H7 (cell line): ENCODE data around the gene L3MBTL1. TPM values are rescaled to one million over a fixed set of nuclear protein-coding genes. Genes with fewer than 3 reads are reported as not detected.

ENCODE experiments used
- DNase-seq: peaks from one replicate; pipeline ENCODE4 v3.0.0; 2012
- H3K27me3 ChIP-seq: 2 replicates; pipeline ENCODE4 v1.6.0; 2011; ENCODE audit warnings: mild to moderate bottlenecking, low read length; ENCODE audit not compliant: control insufficient read depth, insufficient read depth
- H3K36me3 ChIP-seq: replicated peaks from 2 replicates; pipeline ENCODE4 v1.5.1; 2011; ENCODE audit warnings: low read length; ENCODE audit not compliant: control insufficient read depth, insufficient read depth
- H3K4me3 ChIP-seq: 2 replicates; pipeline ENCODE4 v1.5.1; 2011; ENCODE audit warnings: low read depth, mild to moderate bottlenecking, control low read depth, low read length, moderate library complexity; ENCODE audit not compliant: insufficient read depth
- total RNA-seq: library from RNA; depleted of rRNA; stranded (reverse); fragments of >200 nt; shearing (Covaris generic); gene quantifications from 2 replicates; pipeline ENCODE4 v1.2.3, GENCODE V29; 2014; rRNA removed

Gene L3MBTL1
- 6.3 and 17.7 TPM in 2 replicates for total RNA-seq

- H3K36me3 ChIP-seq, result no peaks in the 10 kb centered on the region
- peak within 1 kb of the TSS; percentile 70 for H3K4me3 ChIP-seq
- peaks cover 16% of the 10 kb centered on the region for H3K27me3 ChIP-seq
- DNase-seq, result peak; percentile 98
These were observed at the start of gene L3MBTL1 for GRCh38 chr20:43507150-43508080. TSS of gene L3MBTL1 (plus strand) at chr20:43507697. CDS start at chr20:43513504, 5,807 bp downstream.

- Histone ChIP-seq H3K4me3 (peak overlapping the region; percentile 90), H3K36me3 (peaks cover 36% of the 10 kb centered on the region), H3K27me3 (no peaks in the 10 kb centered on the region)
- DNase-seq, result no peak
These were observed 49.0 kb upstream of the L3MBTL1 start for GRCh38 chr20:43458422-43458924.

- H3K27me3 ChIP-seq, result no peaks in the 10 kb centered on the region
- peak overlapping the region; percentile 90 for H3K4me3 ChIP-seq
- DNase-seq, result no peak
- peaks cover 37% of the 10 kb centered on the region for H3K36me3 ChIP-seq
These were observed 48.2 kb upstream of the L3MBTL1 start for GRCh38 chr20:43459022-43459942.

GRCh38 chr20:43460172-43460829, 47.2 kb upstream of the L3MBTL1 start:
- H3K4me3 ChIP-seq, result no peak overlapping the region
- H3K27me3 ChIP-seq, result no peaks in the 10 kb centered on the region
- no peak for DNase-seq
- peaks cover 37% of the 10 kb centered on the region for H3K36me3 ChIP-seq

- H3K36me3 ChIP-seq, result peaks cover 39% of the 10 kb centered on the region
These were observed 46.7 kb upstream of the L3MBTL1 start for GRCh38 chr20:43460830-43461200.

GRCh38 chr20:43461894-43462659, 45.4 kb upstream of the L3MBTL1 start:
- Histone ChIP-seq H3K36me3 (peaks cover 39% of the 10 kb centered on the region), H3K4me3 (no peak overlapping the region), H3K27me3 (no peaks in the 10 kb centered on the region)
- no peak for DNase-seq

More at GRCh38 chr20:43460830-43461200, 46.7 kb upstream of the L3MBTL1 start:
- Histone ChIP-seq H3K4me3 (no peak overlapping the region), H3K27me3 (no peaks in the 10 kb centered on the region)
- no peak for DNase-seq

GRCh38 chr20:43462660-43463526, 44.6 kb upstream of the L3MBTL1 start:
- no peak for DNase-seq
- Histone ChIP-seq H3K36me3 (peaks cover 39% of the 10 kb centered on the region), H3K27me3 (no peaks in the 10 kb centered on the region), H3K4me3 (no peak overlapping the region)

GRCh38 chr20:43463527-43464218, 43.8 kb upstream of the L3MBTL1 start:
- Histone ChIP-seq H3K27me3 (no peaks in the 10 kb centered on the region), H3K4me3 (no peak overlapping the region), H3K36me3 (peaks cover 39% of the 10 kb centered on the region)
- DNase-seq, result no peak

- DNase-seq, result no peak
- no peaks in the 10 kb centered on the region for H3K27me3 ChIP-seq
- H3K36me3 ChIP-seq, result peaks cover 35% of the 10 kb centered on the region
- no peak overlapping the region for H3K4me3 ChIP-seq
These were observed 43.2 kb upstream of the L3MBTL1 start for GRCh38 chr20:43464219-43464790.

GRCh38 chr20:43465625-43465943, 41.9 kb upstream of the L3MBTL1 start:
- Histone ChIP-seq H3K36me3 (peaks cover 24% of the 10 kb centered on the region), H3K27me3 (no peaks in the 10 kb centered on the region), H3K4me3 (no peak overlapping the region)
- DNase-seq, result no peak

GRCh38 chr20:43467589-43467988, 39.9 kb upstream of the L3MBTL1 start:
- Histone ChIP-seq H3K4me3 (no peak overlapping the region), H3K27me3 (no peaks in the 10 kb centered on the region), H3K36me3 (peaks cover 9% of the 10 kb centered on the region)
- DNase-seq, result no peak

GRCh38 chr20:43472671-43473380, 34.7 kb upstream of the L3MBTL1 start:
- DNase-seq, result no peak
- H3K4me3 ChIP-seq, result no peak overlapping the region
- H3K27me3 ChIP-seq, result no peaks in the 10 kb centered on the region
- no peaks in the 10 kb centered on the region for H3K36me3 ChIP-seq
